ENCODE data around the gene WNT9B. TPM values are rescaled to one million over a fixed set of nuclear protein-coding genes. Genes with fewer than 3 reads are reported as not detected.

WNT9B gene
- total and polyA plus RNA-seq, 7 experiments from 2014 or later: not detected

DNA sequence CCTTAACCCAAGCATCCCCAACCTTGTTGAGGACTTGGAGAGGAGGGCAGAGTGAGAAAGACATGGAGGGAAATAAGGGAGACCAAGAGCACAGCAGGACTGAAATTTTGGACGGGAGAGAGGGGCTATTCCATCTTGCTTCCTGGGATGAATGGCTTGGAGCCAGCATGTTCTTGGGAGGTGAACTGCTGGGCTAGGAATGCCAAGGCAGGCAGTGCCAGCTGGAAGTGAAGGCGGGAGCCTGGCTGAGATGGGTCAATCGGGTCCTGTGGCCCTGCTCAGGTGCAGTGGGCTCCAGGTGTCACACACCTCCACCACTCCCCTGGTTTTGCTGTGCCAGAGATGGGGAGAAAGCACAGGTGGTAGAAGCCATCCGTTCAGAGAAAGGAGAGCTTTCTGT, 25.5 kb downstream of the WNT9B start:
- H3K36me3 ChIP-seq (ENCODE audit: control insufficient read depth in 2 of 3, insufficient read depth in 3 of 3, low read length in 3 of 3): no peaks in the 10 kb centered on the region
- no peaks in the 10 kb centered on the region for H3K27me3 Mint-ChIP-seq
- H3K9me3 ChIP-seq (ENCODE audit: control insufficient read depth in 2 of 3, low read length in 3 of 3): no peaks in the 10 kb centered on the region
- H3K36me3 Mint-ChIP-seq: no peaks in the 10 kb centered on the region
- no peak overlapping the region for H3K4me3 ChIP-seq (ENCODE audit: low read length)
- no peaks in the 10 kb centered on the region for H3K27me3 ChIP-seq (ENCODE audit: control insufficient read depth in 2 of 2, insufficient read depth in 2 of 2, low read length in 2 of 2)
- intact Hi-C loops (cut with micrococcal nuclease): no loop called here
- H3K4me1 ChIP-seq (ENCODE audit: control insufficient read depth in 2 of 2, insufficient read depth in 2 of 2, low read length in 2 of 2): no peaks in the 10 kb centered on the region
- POLR2A ChIA-PET: no interaction called here
- CTCF ChIA-PET: interaction anchor here (0.6 kb wide), 1 partner anchor 1122 kb away, joined by 3 read pairs; no protein-coding TSS in a partner anchor
- H3K4me1 Mint-ChIP-seq: peaks cover 0 to 13% (median 0%) of the 10 kb centered on the region in 7 donors
- DNase-seq (no peak), ATAC-seq (no peak)
- H3K9me3 Mint-ChIP-seq: no peaks in the 10 kb centered on the region
- no peak overlapping the region for H3K27ac Mint-ChIP-seq
- H3K27ac ChIP-seq (ENCODE audit: low read depth, low read length): no peak overlapping the region
- H3K4me3 Mint-ChIP-seq: peak overlapping the region in 1 of 10 donors; percentile 9

- no peak overlapping the region for H3K4me3 ChIP-seq (ENCODE audit: low read length)
- peak overlapping the region in 1 of 10 donors; percentile 52 for H3K4me3 Mint-ChIP-seq
- H3K27me3 ChIP-seq (ENCODE audit: control insufficient read depth in 2 of 2, insufficient read depth in 2 of 2, low read length in 2 of 2): no peaks in the 10 kb centered on the region
- H3K9me3 ChIP-seq (ENCODE audit: control insufficient read depth in 2 of 3, low read length in 3 of 3): no peaks in the 10 kb centered on the region
- no peak overlapping the region for H3K27ac ChIP-seq (ENCODE audit: low read depth, low read length)
- intact Hi-C loops (cut with micrococcal nuclease): no loop called here
- no peaks in the 10 kb centered on the region for H3K27me3 Mint-ChIP-seq
- no peaks in the 10 kb centered on the region for H3K36me3 ChIP-seq (ENCODE audit: control insufficient read depth in 2 of 3, insufficient read depth in 3 of 3, low read length in 3 of 3)
- H3K36me3 Mint-ChIP-seq: no peaks in the 10 kb centered on the region
- H3K27ac Mint-ChIP-seq: no peak overlapping the region
- CTCF ChIA-PET: interaction anchor here (0.6 kb wide), 1 partner anchor 1123 kb away, joined by 3 read pairs; no protein-coding TSS in a partner anchor
- peaks cover 0 to 13% (median 0%) of the 10 kb centered on the region in 7 donors for H3K4me1 Mint-ChIP-seq
- DNase-seq (no peak), ATAC-seq (no peak)
- H3K9me3 Mint-ChIP-seq: no peaks in the 10 kb centered on the region
- POLR2A ChIA-PET: no interaction called here
- no peaks in the 10 kb centered on the region for H3K4me1 ChIP-seq (ENCODE audit: control insufficient read depth in 2 of 2, insufficient read depth in 2 of 2, low read length in 2 of 2)
Measured at GRCh38 chr17:46877466-46877865, 26.1 kb downstream of the WNT9B start.

DNA sequence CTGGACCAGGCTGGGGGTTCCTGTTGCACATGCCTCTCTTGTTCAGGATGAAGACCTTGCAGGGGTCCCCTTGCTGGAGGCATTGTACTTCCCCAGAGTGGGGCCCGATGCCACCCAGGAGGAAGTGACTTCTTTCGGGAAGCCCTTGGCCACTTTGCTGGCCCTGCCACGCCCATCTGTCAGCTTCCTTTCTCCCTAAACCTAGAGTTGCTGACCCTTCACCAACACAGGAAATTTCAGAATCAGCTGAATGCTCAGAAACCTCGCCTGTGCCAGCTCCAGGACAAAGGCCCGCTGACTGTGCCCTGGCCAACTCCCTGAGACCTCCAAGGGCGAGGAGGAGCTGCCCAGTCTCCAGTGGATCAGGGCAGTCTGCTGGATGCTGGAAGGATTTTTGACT, 26.7 kb downstream of the WNT9B start:
- no peak overlapping the region for H3K27ac Mint-ChIP-seq
- H3K4me3 ChIP-seq (ENCODE audit: low read length): no peak overlapping the region

DNA sequence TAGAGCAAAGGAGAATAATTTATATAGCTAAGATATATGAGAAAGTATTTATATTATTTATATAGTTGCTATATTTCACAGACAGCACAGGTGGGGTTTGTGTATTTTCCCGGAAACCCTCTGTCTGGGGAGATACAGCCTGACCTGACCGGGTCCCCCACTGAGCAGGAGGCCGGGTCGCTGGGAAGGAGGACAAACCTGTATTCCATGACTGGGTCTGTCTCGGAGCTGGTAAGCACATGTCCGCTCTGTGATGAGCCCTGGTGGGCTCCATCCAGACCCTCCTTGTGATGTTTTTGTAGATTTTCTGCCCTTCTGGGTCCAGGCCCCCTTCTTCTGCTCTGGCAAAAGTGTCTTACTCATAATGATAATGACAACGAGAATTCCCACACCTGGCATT, 27.7 kb downstream of the WNT9B start:
- no peaks in the 10 kb centered on the region for H3K27me3 ChIP-seq (ENCODE audit: control insufficient read depth in 2 of 2, insufficient read depth in 2 of 2, low read length in 2 of 2)
- no peak overlapping the region for H3K27ac ChIP-seq (ENCODE audit: low read depth, low read length)
- Mint-ChIP-seq H3K27ac (peak overlapping the region in 1 of 9 donors; percentile 32), H3K27me3 (no peaks in the 10 kb centered on the region), H3K4me1 (peaks cover 0 to 13% (median 0%) of the 10 kb centered on the region in 7 donors), H3K9me3 (no peaks in the 10 kb centered on the region), H3K4me3 (no peak overlapping the region), H3K36me3 (no peaks in the 10 kb centered on the region)
- no peaks in the 10 kb centered on the region for H3K9me3 ChIP-seq (ENCODE audit: control insufficient read depth in 2 of 3, low read length in 3 of 3)
- no peak for ATAC-seq
- no peaks in the 10 kb centered on the region for H3K36me3 ChIP-seq (ENCODE audit: control insufficient read depth in 2 of 3, insufficient read depth in 3 of 3, low read length in 3 of 3)
- H3K4me3 ChIP-seq (ENCODE audit: low read length): no peak overlapping the region
- intact Hi-C loops (cut with micrococcal nuclease): no loop called here
- ChIA-PET POLR2A (no interaction called here), CTCF (no interaction called here)
- no peak for DNase-seq
- no peaks in the 10 kb centered on the region for H3K4me1 ChIP-seq (ENCODE audit: control insufficient read depth in 2 of 2, insufficient read depth in 2 of 2, low read length in 2 of 2)

More for the DNA sequence above, 26.7 kb downstream of the WNT9B start:
- Histone ChIP-seq H3K4me1 (ENCODE audit: control insufficient read depth in 2 of 2, insufficient read depth in 2 of 2, low read length in 2 of 2) (no peaks in the 10 kb centered on the region), H3K9me3 (ENCODE audit: control insufficient read depth in 2 of 3, low read length in 3 of 3) (no peaks in the 10 kb centered on the region), H3K36me3 (ENCODE audit: control insufficient read depth in 2 of 3, insufficient read depth in 3 of 3, low read length in 3 of 3) (no peaks in the 10 kb centered on the region), H3K27me3 (ENCODE audit: control insufficient read depth in 2 of 2, insufficient read depth in 2 of 2, low read length in 2 of 2) (no peaks in the 10 kb centered on the region), H3K27ac (ENCODE audit: low read depth, low read length) (no peak overlapping the region)
- ChIA-PET CTCF (no interaction called here), POLR2A (no interaction called here)
- H3K4me1 Mint-ChIP-seq: peaks cover 0 to 13% (median 0%) of the 10 kb centered on the region in 7 donors
- no peaks in the 10 kb centered on the region for H3K9me3 Mint-ChIP-seq
- no peaks in the 10 kb centered on the region for H3K27me3 Mint-ChIP-seq
- no peak for DNase-seq
- intact Hi-C loops (cut with micrococcal nuclease): no loop called here
- peak; percentile 41 for ATAC-seq
- no peaks in the 10 kb centered on the region for H3K36me3 Mint-ChIP-seq
- H3K4me3 Mint-ChIP-seq: peak overlapping the region in 1 of 10 donors; percentile 52

DNA sequence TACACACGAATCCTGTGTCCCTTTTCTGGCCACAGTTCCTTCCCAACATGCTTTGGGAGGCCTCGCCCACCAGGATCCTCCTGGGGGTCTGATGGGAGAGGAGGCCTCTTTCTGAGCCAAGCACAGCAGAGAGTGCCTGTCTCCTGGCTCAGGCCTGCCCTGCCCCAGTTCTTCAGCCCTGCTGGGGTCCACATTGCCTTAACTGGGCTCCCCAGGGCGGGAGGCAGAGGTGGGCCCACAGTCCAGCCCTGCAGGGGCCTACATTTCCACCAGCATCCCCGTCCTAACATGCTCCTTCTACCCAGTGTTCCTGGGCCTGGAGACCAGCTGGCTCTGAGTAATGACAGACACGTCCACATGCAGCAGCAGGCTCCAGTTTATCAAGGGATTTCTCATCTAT, 29.6 kb downstream of the WNT9B start:
- DNase-seq: no peak
- Mint-ChIP-seq H3K9me3 (peaks cover 0 to 1% (median 0%) of the 10 kb centered on the region in 11 donors), H3K27me3 (peaks cover 0 to 2% (median 0%) of the 10 kb centered on the region in 5 donors), H3K4me3 (no peak overlapping the region), H3K4me1 (peaks cover 0 to 9% (median 0%) of the 10 kb centered on the region in 7 donors), H3K36me3 (no peaks in the 10 kb centered on the region), H3K27ac (no peak overlapping the region)
- H3K27ac ChIP-seq (ENCODE audit: low read depth, low read length): no peak overlapping the region
- H3K4me3 ChIP-seq (ENCODE audit: low read length): no peak overlapping the region
- H3K9me3 ChIP-seq (ENCODE audit: control insufficient read depth in 2 of 3, low read length in 3 of 3): no peaks in the 10 kb centered on the region
- no peak for ATAC-seq
- no peaks in the 10 kb centered on the region for H3K4me1 ChIP-seq (ENCODE audit: control insufficient read depth in 2 of 2, insufficient read depth in 2 of 2, low read length in 2 of 2)
- ChIA-PET CTCF (no interaction called here), POLR2A (no interaction called here)
- no peaks in the 10 kb centered on the region for H3K36me3 ChIP-seq (ENCODE audit: control insufficient read depth in 2 of 3, insufficient read depth in 3 of 3, low read length in 3 of 3)
- H3K27me3 ChIP-seq (ENCODE audit: control insufficient read depth in 2 of 2, insufficient read depth in 2 of 2, low read length in 2 of 2): no peaks in the 10 kb centered on the region
- intact Hi-C loops (cut with micrococcal nuclease): no loop called here

- peaks cover 0 to 6% (median 0%) of the 10 kb centered on the region in 7 donors for H3K4me1 Mint-ChIP-seq
- H3K4me3 Mint-ChIP-seq: no peak overlapping the region
- H3K27me3 ChIP-seq (ENCODE audit: control insufficient read depth in 2 of 2, insufficient read depth in 2 of 2, low read length in 2 of 2): no peaks in the 10 kb centered on the region
- no peak overlapping the region for H3K27ac ChIP-seq (ENCODE audit: low read depth, low read length)
- intact Hi-C loops (cut with micrococcal nuclease): no loop called here
- H3K36me3 Mint-ChIP-seq: no peaks in the 10 kb centered on the region
- peaks cover 0 to 1% (median 0%) of the 10 kb centered on the region in 11 donors for H3K9me3 Mint-ChIP-seq
- H3K4me3 ChIP-seq (ENCODE audit: low read length): no peak overlapping the region
- H3K27ac Mint-ChIP-seq: no peak overlapping the region
- H3K27me3 Mint-ChIP-seq: peaks cover 0 to 7% (median 0%) of the 10 kb centered on the region in 5 donors
- H3K36me3 ChIP-seq (ENCODE audit: control insufficient read depth in 2 of 3, insufficient read depth in 3 of 3, low read length in 3 of 3): no peaks in the 10 kb centered on the region
- ChIA-PET CTCF (no interaction called here), POLR2A (no interaction called here)
- no peaks in the 10 kb centered on the region for H3K4me1 ChIP-seq (ENCODE audit: control insufficient read depth in 2 of 2, insufficient read depth in 2 of 2, low read length in 2 of 2)
- ATAC-seq: no peak
- no peaks in the 10 kb centered on the region for H3K9me3 ChIP-seq (ENCODE audit: control insufficient read depth in 2 of 3, low read length in 3 of 3)
- no peak for DNase-seq
Measured at GRCh38 chr17:46882666-46883065, 31.3 kb downstream of the WNT9B start.

- no peaks in the 10 kb centered on the region for H3K4me1 ChIP-seq (ENCODE audit: control insufficient read depth in 2 of 2, insufficient read depth in 2 of 2, low read length in 2 of 2)
- no peaks in the 10 kb centered on the region for H3K27me3 ChIP-seq (ENCODE audit: control insufficient read depth in 2 of 2, insufficient read depth in 2 of 2, low read length in 2 of 2)
- DNase-seq: no peak
- POLR2A ChIA-PET: no interaction called here
- H3K36me3 Mint-ChIP-seq: no peaks in the 10 kb centered on the region
- no peak overlapping the region for H3K27ac Mint-ChIP-seq
- H3K4me3 ChIP-seq (ENCODE audit: low read length): no peak overlapping the region
- peaks cover 0 to 7% (median 0%) of the 10 kb centered on the region in 5 donors for H3K27me3 Mint-ChIP-seq
- peaks cover 0 to 1% (median 0%) of the 10 kb centered on the region in 11 donors for H3K9me3 Mint-ChIP-seq
- CTCF ChIA-PET: no interaction called here
- intact Hi-C loops (cut with micrococcal nuclease): no loop called here
- H3K9me3 ChIP-seq (ENCODE audit: control insufficient read depth in 2 of 3, low read length in 3 of 3): no peaks in the 10 kb centered on the region
- no peak overlapping the region for H3K27ac ChIP-seq (ENCODE audit: low read depth, low read length)
- no peak for ATAC-seq
- peaks cover 0 to 2% (median 0%) of the 10 kb centered on the region in 7 donors for H3K4me1 Mint-ChIP-seq
- no peaks in the 10 kb centered on the region for H3K36me3 ChIP-seq (ENCODE audit: control insufficient read depth in 2 of 3, insufficient read depth in 3 of 3, low read length in 3 of 3)
- H3K4me3 Mint-ChIP-seq: no peak overlapping the region
Measured at GRCh38 chr17:46883871-46884520, 32.6 kb downstream of the WNT9B start.
